H1 (cell line): ENCODE measurements around the gene TCAP. TPM values are rescaled to one million over a fixed set of nuclear protein-coding genes. Genes with fewer than 3 reads are reported as not detected.

Experiments
- CTCF ChIA-PET: fragments of 300-600 bp; sonication (Branson Sonifier 250); formaldehyde crosslinking; loops from one replicate; lab custom pipeline; 2021; ENCODE audit not compliant: partially characterized antibody; lab: Charles Lee
- POLR2A ChIA-PET: fragments of 300-600 bp; sonication (Branson Sonifier 250); formaldehyde crosslinking; loops from one replicate; lab custom pipeline; 2021; ENCODE audit warnings: inconsistent platforms; ENCODE audit not compliant: partially characterized antibody; lab: Charles Lee
- DNase-seq, 2 experiments: peaks; one replicate each; pipeline versions ENCODE4 v3.0.0 to v3.0.0-alpha.2; 2010 to 2022; ENCODE audit warnings: low spot score in 2 of 2, low read depth in 1 of 2, mixed read lengths in 1 of 2
- FAIRE-seq: peaks from 2 replicates; lab custom pipeline; 2011; peaks lifted over from hg19 to GRCh38; lab: Jason Lieb, UNC
- H2AFZ ChIP-seq: 2 replicates; pipeline ENCODE4 v1.8.1; 2012; ENCODE audit warnings: low read length, inconsistent platforms
- H2AK5ac ChIP-seq: 2 replicates; pipeline ENCODE4 v1.6.1; 2013; ENCODE audit warnings: low read depth, low read length
- H2BK120ac ChIP-seq: replicated peaks from 2 replicates; pipeline ENCODE3; 2013; ENCODE audit warnings: low read depth, low read length, inconsistent platforms
- H2BK12ac ChIP-seq: 2 replicates; pipeline ENCODE4 v1.6.1; 2013; ENCODE audit warnings: low read depth, low read length
- H2BK15ac ChIP-seq: 2 replicates; pipeline ENCODE4 v1.6.1; 2013; ENCODE audit warnings: low read length
- H2BK20ac ChIP-seq: 2 replicates; pipeline ENCODE4 v1.6.1; 2013; ENCODE audit warnings: low read length
- H2BK5ac ChIP-seq: 2 replicates; pipeline ENCODE4 v1.6.1; 2013; ENCODE audit warnings: low read depth, low read length
- H3K14ac ChIP-seq: 2 replicates; pipeline ENCODE4 v1.6.1; 2013; ENCODE audit warnings: inconsistent platforms; ENCODE audit not compliant: insufficient read length
- H3K18ac ChIP-seq: 2 replicates; pipeline ENCODE4 v1.6.1; 2013; ENCODE audit warnings: low read length; ENCODE audit errors: extremely low read depth
- H3K23ac ChIP-seq: 2 replicates; pipeline ENCODE4 v1.6.1; 2013; ENCODE audit warnings: inconsistent platforms; ENCODE audit not compliant: insufficient read length
- H3K23me2 ChIP-seq: 2 replicates; pipeline ENCODE4 v1.6.1; 2013; ENCODE audit warnings: low read depth, low read length
- H3K27ac ChIP-seq: 2 replicates; pipeline ENCODE4 v1.6.1; 2011; ENCODE audit warnings: low read depth, low read length, inconsistent platforms
- H3K27me3 ChIP-seq, 4 experiments: replicated peaks in 1 of 4; 1 replicate in 1 of 4; 2 replicates in 3 of 4; pipeline versions ENCODE4 v1.6.1 to v1.8.1; 2011 to 2013; ENCODE audit warnings: low read length in 3 of 4, mild to moderate bottlenecking in 3 of 4, inconsistent platforms in 2 of 4, mixed read lengths in 2 of 4, moderate library complexity in 1 of 4; ENCODE audit not compliant: control insufficient read depth in 3 of 4, insufficient read depth in 3 of 4; ENCODE audit errors: extremely low read depth in 1 of 4
- H3K36me3 ChIP-seq, 4 experiments: 2 replicates each; pipeline versions ENCODE4 v1.6.1 to v1.8.1; 2011 to 2013; ENCODE audit warnings: mild to moderate bottlenecking in 4 of 4, low read length in 3 of 4, moderate library complexity in 2 of 4, control low read depth in 1 of 4, inconsistent platforms in 1 of 4; ENCODE audit not compliant: insufficient read depth in 4 of 4, control insufficient read depth in 2 of 4
- H3K4ac ChIP-seq: replicated peaks from 2 replicates; pipeline ENCODE3; 2013; ENCODE audit warnings: low read length, low read depth, mixed read lengths, inconsistent platforms; ENCODE audit not compliant: insufficient read length
- H3K4me1 ChIP-seq, 4 experiments: replicated peaks in 1 of 4; 1 replicate in 1 of 4; 2 replicates in 3 of 4; pipeline versions ENCODE4 v1.6.1 to v1.8.1; 2011 to 2013; ENCODE audit warnings: low read length in 3 of 4, inconsistent platforms in 2 of 4, mixed read lengths in 1 of 4; ENCODE audit not compliant: insufficient read depth in 4 of 4, control insufficient read depth in 3 of 4
- H3K4me2 ChIP-seq, 2 experiments: 2 replicates each; pipeline versions ENCODE4 v1.6.1 to v1.8.1; 2011 to 2013; ENCODE audit warnings: low read depth in 2 of 2, low read length in 2 of 2, control low read depth in 1 of 2, inconsistent platforms in 1 of 2, mild to moderate bottlenecking in 1 of 2; ENCODE audit not compliant: insufficient read depth in 1 of 2
- H3K4me3 ChIP-seq, 4 experiments: fragments of 200-600, 300-600 bp in 1 of 4; sonication (generic), shearing (Covaris generic), sonication (Bioruptor Twin) in 1 of 4; 2 replicates each; pipeline versions ENCODE4 v1.5.1 to v1.8.1; 2011 to 2016; ENCODE audit warnings: low read length in 4 of 4, low read depth in 3 of 4, control low read depth in 2 of 4, inconsistent platforms in 2 of 4, mild to moderate bottlenecking in 2 of 4, mixed read lengths in 1 of 4, moderate library complexity in 1 of 4; ENCODE audit not compliant: insufficient read depth in 2 of 4; ENCODE audit errors: extremely low read depth in 1 of 4
- H3K56ac ChIP-seq: replicated peaks from 2 replicates; pipeline ENCODE3; 2013; ENCODE audit warnings: low read depth, mild to moderate bottlenecking, mixed read lengths, low read length, inconsistent platforms; ENCODE audit not compliant: insufficient read length
- H3K79me1 ChIP-seq: 2 replicates; pipeline ENCODE4 v1.6.1; 2013; ENCODE audit warnings: low read depth, low read length, control low read depth
- H3K79me2 ChIP-seq, 2 experiments: 2 replicates each; pipeline versions ENCODE4 v1.6.1 to v1.8.1; 2012 to 2013; ENCODE audit warnings: low read length in 2 of 2, mild to moderate bottlenecking in 2 of 2, inconsistent platforms in 1 of 2; ENCODE audit not compliant: insufficient read depth in 2 of 2, control insufficient read depth in 1 of 2
- H3K9ac ChIP-seq, 4 experiments: replicated peaks in 1 of 4; 1 replicate in 1 of 4; 2 replicates in 3 of 4; pipeline versions ENCODE4 v1.6.1 to v1.8.1; 2011 to 2013; ENCODE audit warnings: low read depth in 3 of 4, low read length in 3 of 4, control low read depth in 2 of 4, mild to moderate bottlenecking in 2 of 4, moderate library complexity in 2 of 4, inconsistent platforms in 1 of 4; ENCODE audit errors: extremely low read depth in 1 of 4
- H3K9me3 ChIP-seq, 2 experiments: 2 replicates each; pipeline versions ENCODE4 v1.6.1 to v1.8.1; 2012 to 2013; ENCODE audit warnings: mild to moderate bottlenecking in 2 of 2, moderate library complexity in 2 of 2, control low read depth in 1 of 2, inconsistent platforms in 1 of 2, low read depth in 1 of 2, low read length in 1 of 2, mixed read lengths in 1 of 2; ENCODE audit not compliant: insufficient read depth in 2 of 2
- H4K20me1 ChIP-seq, 2 experiments: replicated peaks in 1 of 2; 2 replicates each; pipeline versions ENCODE3 to v1.8.1; 2011 to 2013; ENCODE audit warnings: inconsistent platforms in 2 of 2, low read length in 2 of 2, mild to moderate bottlenecking in 1 of 2; ENCODE audit not compliant: insufficient read depth in 2 of 2, control insufficient read depth in 1 of 2
- H4K5ac ChIP-seq: 2 replicates; pipeline ENCODE4 v1.6.1; 2013; ENCODE audit warnings: low read length, low read depth, mixed read lengths, inconsistent platforms; ENCODE audit not compliant: insufficient read length
- H4K8ac ChIP-seq: 2 replicates; pipeline ENCODE4 v1.8.0; 2013; ENCODE audit warnings: mild to moderate bottlenecking, moderate library complexity, low read length, inconsistent platforms; ENCODE audit not compliant: insufficient read depth; ENCODE audit errors: extremely low read depth
- H4K91ac ChIP-seq: replicated peaks from 2 replicates; pipeline ENCODE3; 2013; ENCODE audit warnings: low read length, mixed read lengths, inconsistent platforms; ENCODE audit not compliant: insufficient read length
- ASH2L ChIP-seq: fragments of 200-600, 300-600 bp; sonication (generic); IDR thresholded peaks from one replicate; pipeline ENCODE4 v1.7.1; 2017; ENCODE audit warnings: low read length
- CHD1 ChIP-seq: IDR thresholded peaks from 2 replicates; pipeline ENCODE4 v1.6.1; 2012; ENCODE audit warnings: low read depth, low read length, improper control_type of control experiment
- EP300 ChIP-seq, 2 experiments: IDR thresholded peaks; 1 replicate in 1 of 2; 2 replicates in 1 of 2; pipeline ENCODE4 v1.6.1; 2011 to 2012; ENCODE audit warnings: low read depth in 2 of 2, low read length in 2 of 2, mild to moderate bottlenecking in 2 of 2, borderline replicate concordance in 1 of 2, inconsistent platforms in 1 of 2, moderate library complexity in 1 of 2
- POU5F1 ChIP-seq: IDR thresholded peaks from 2 replicates; pipeline ENCODE4 v1.6.1; 2011; ENCODE audit warnings: low read depth, mild to moderate bottlenecking, low read length, moderate library complexity
- TAF1 ChIP-seq: IDR thresholded peaks from 2 replicates; pipeline ENCODE4 v1.6.1; 2011; ENCODE audit warnings: mild to moderate bottlenecking, low read depth, low read length
- TCF12 ChIP-seq: IDR thresholded peaks from 2 replicates; pipeline ENCODE4 v1.6.1; 2011; ENCODE audit warnings: low read depth, mild to moderate bottlenecking, low read length
- WGBS, 2 experiments: shearing (Covaris generic) in 1 of 2; methylation state at CpG; one replicate each; pipeline versions ENCODE4 v1.1.6 to v1.1.7; 2013 to 2015; ENCODE audit warnings: low lambda C conversion rate in 2 of 2, mixed read lengths in 2 of 2, inconsistent platforms in 1 of 2, low coverage in 1 of 2, missing lambda C conversion rate in 1 of 2; ENCODE audit not compliant: insufficient replicate concordance in 2 of 2, insufficient coverage in 1 of 2, insufficient read length in 1 of 2; ENCODE audit errors: extremely low coverage in 1 of 2, missing lambda C conversion rate in 1 of 2; 5-methylcytosine and 5-hydroxymethylcytosine counted together
- polyA plus RNA-seq, 7 experiments: library from polyadenylated mRNA; depleted of rRNA in 3 of 7; stranded (reverse) in 5 of 7; unstranded in 2 of 7; fragments of >200 nt in 5 of 7; fragments of 200-250 nt in 2 of 7; gene quantifications; 1 replicate in 5 of 7; 2 replicates in 1 of 7; 4 replicates in 1 of 7; pipeline versions ENCODE4 v1.2.1 to v1.2.3, GENCODE V29; 2011 to 2013; ENCODE audit warnings: missing spikeins in 2 of 7, mixed read lengths in 2 of 7
- total RNA-seq: library from RNA; stranded (reverse); fragmentation: NEBNext Ultra II Directional; extraction: Animal tissue kit (Norgen Biotek cat#: 25700); gene quantifications from 2 replicates; pipeline ENCODE4 v1.2.1, GENCODE V29; 2021
- TF ChIP-seq, protein P1 (sequence below), 3 experiments: IDR thresholded peaks; 1 replicate in 2 of 3; 2 replicates in 1 of 3; pipeline versions ENCODE4 v1.5.1 to v1.6.1; 2011; ENCODE audit warnings: low read length in 3 of 3, mild to moderate bottlenecking in 3 of 3, inconsistent platforms in 2 of 3, low read depth in 1 of 3, moderate library complexity in 1 of 3; ENCODE audit not compliant: insufficient read depth in 1 of 3; ENCODE audit errors: control extremely low read depth in 1 of 3
- TF ChIP-seq, protein P2 (sequence below): IDR thresholded peaks from 2 replicates; pipeline ENCODE4 v1.6.1; 2011; ENCODE audit warnings: low read length, improper control_type of control experiment

TCAP gene
- total and polyA plus RNA-seq, 2 of the 8 experiments (the other 6 are each of a cell fraction or from before 2014, with no cell fraction given): 0.82 to 1.4 TPM

DNA sequence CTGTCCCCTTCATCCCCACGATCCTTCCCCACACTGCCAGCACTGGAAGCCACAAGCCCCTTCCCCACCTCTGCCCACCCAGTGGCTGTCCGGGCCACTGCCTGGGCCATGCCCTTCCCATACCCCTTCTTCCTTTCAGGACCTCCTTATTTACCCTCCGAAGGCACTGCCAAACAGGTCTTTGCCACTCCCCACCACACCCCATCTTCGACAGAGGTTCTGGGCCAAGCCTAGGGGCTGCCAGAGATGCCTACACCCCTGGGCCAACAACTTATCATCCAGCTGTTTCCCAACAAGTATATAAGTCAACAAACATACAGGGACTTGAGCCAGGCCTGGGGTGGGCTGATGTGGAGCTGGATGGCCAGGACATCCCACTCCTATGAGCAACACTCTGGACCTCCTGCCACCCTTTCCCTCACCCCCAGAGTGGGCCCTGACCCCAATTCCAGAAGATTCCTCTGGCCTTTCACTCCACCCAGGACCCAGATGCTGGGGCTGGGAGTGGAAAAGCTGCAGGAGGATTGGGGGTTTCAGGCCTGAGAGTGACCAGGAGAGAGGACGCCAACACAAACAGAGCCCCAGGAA lies 39.9 kb upstream of the TCAP start:
- CTCF ChIA-PET: interaction anchor here (0.6 to 49.2 kb wide), 10 partner anchors 2 to 324 kb away, joined by 5 to 1885 read pairs (median 121); partner anchors contain the start of genes ERBB2, NEUROD2, PGAP3 and PNMT
- H3K4ac ChIP-seq: peak overlapping the region; percentile 59
- WGBS, 2 experiments: 63% methylated on average over 5 of the region's 5 CpGs; no CpG with 5 or more reads in 1 of the 2 experiments
- no peak overlapping the region for H3K4me3 ChIP-seq
- POLR2A ChIA-PET: interaction anchor here (0.7 to 2.6 kb wide), 13 partner anchors 8 to 156 kb away, joined by 3 to 9 read pairs (median 3); partner anchors contain the start of genes ERBB2 and PNMT
- peaks cover 4 to 38% (median 29%) of the 10 kb centered on the region in 4 experiments for H3K4me1 ChIP-seq
- H3K18ac ChIP-seq: peak overlapping the region; percentile 48; the same call in 1 of the 2 replicates
- peaks cover 2 to 44% (median 36%) of the 10 kb centered on the region in 4 experiments for H3K27me3 ChIP-seq
- peak overlapping the region; percentile 94; the same call in 1 of the 2 replicates for H2BK12ac ChIP-seq
- DNase-seq (no peak), FAIRE-seq (no peak)
- peak overlapping the region; percentile 38 for H2BK120ac ChIP-seq
- no peak overlapping the region for H3K27ac ChIP-seq
- no peak overlapping the region for H3K56ac ChIP-seq
- no peaks in the 10 kb centered on the region for H3K36me3 ChIP-seq
- H2AFZ ChIP-seq: no peak overlapping the region
- 0 out of 2 replicates have a peak overlapping the region, but pooled peaks have one; percentile 90 for H2BK20ac ChIP-seq
- H2AK5ac ChIP-seq: no peak overlapping the region
- H3K4me2 ChIP-seq: no peak overlapping the region; a peak in 1 of 4 replicates
- peak overlapping the region; percentile 61; the same call in 1 of the 2 replicates for H2BK15ac ChIP-seq
- H4K8ac ChIP-seq: peak overlapping the region; percentile 29; the same call in 1 of the 2 replicates
- no peak overlapping the region for H3K9ac ChIP-seq
- H3K79me1 ChIP-seq: 0 out of 2 replicates have a peak, but pooled peaks cover 2% of the 10 kb centered on the region
- H3K23ac ChIP-seq: no peak overlapping the region
- peaks cover 0 to 1% of the 10 kb centered on the region in 2 experiments for H4K20me1 ChIP-seq
- H3K9me3 ChIP-seq: no peaks in the 10 kb centered on the region
- no peaks in the 10 kb centered on the region for H3K79me2 ChIP-seq
- no peak overlapping the region for H4K5ac ChIP-seq
- H2BK5ac ChIP-seq: peak overlapping the region; percentile 60; the same call in 1 of the 2 replicates
- peaks cover 12% of the 10 kb centered on the region for H3K23me2 ChIP-seq
- H3K14ac ChIP-seq: no peak overlapping the region
- peak overlapping the region; percentile 69 for H4K91ac ChIP-seq
- TF ChIP-seq EP300 (IDR thresholded peaks at IDR 0.05; ENCODE audit: borderline replicate concordance in 1 of 2, low read depth in 2 of 2, low read length in 2 of 2) (no peak), ASH2L (no peak), POU5F1 (no peak), TAF1 (no peak), CHD1 (no peak), TCF12 (no peak)
- TF ChIP-seq, protein P1, sequence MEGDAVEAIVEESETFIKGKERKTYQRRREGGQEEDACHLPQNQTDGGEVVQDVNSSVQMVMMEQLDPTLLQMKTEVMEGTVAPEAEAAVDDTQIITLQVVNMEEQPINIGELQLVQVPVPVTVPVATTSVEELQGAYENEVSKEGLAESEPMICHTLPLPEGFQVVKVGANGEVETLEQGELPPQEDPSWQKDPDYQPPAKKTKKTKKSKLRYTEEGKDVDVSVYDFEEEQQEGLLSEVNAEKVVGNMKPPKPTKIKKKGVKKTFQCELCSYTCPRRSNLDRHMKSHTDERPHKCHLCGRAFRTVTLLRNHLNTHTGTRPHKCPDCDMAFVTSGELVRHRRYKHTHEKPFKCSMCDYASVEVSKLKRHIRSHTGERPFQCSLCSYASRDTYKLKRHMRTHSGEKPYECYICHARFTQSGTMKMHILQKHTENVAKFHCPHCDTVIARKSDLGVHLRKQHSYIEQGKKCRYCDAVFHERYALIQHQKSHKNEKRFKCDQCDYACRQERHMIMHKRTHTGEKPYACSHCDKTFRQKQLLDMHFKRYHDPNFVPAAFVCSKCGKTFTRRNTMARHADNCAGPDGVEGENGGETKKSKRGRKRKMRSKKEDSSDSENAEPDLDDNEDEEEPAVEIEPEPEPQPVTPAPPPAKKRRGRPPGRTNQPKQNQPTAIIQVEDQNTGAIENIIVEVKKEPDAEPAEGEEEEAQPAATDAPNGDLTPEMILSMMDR (IDR thresholded peaks at IDR 0.05; ENCODE audit: control extremely low read depth in 1 of 3, insufficient read depth in 1 of 3, low read depth in 1 of 3, low read length in 3 of 3): no peak
- TF ChIP-seq, protein P2, sequence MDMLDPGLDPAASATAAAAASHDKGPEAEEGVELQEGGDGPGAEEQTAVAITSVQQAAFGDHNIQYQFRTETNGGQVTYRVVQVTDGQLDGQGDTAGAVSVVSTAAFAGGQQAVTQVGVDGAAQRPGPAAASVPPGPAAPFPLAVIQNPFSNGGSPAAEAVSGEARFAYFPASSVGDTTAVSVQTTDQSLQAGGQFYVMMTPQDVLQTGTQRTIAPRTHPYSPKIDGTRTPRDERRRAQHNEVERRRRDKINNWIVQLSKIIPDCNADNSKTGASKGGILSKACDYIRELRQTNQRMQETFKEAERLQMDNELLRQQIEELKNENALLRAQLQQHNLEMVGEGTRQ: no peak
